Skeletal muscle satellite cell (primary cell): Measurements from ENCODE around the gene KRTAP23-1. TPM values are rescaled to one million over a fixed set of nuclear protein-coding genes. Genes with fewer than 3 reads are reported as not detected.

Experiments used
- H3K27me3 ChIP-seq: 2 replicates; pipeline ENCODE4 v1.7.0; 2013; ENCODE audit warnings: low read length; ENCODE audit not compliant: control insufficient read depth, insufficient read depth
- H3K36me3 ChIP-seq: 2 replicates; pipeline ENCODE4 v1.7.0; 2013; ENCODE audit warnings: mild to moderate bottlenecking, control low read depth, low read length; ENCODE audit not compliant: insufficient read depth
- H3K4me1 ChIP-seq: 2 replicates; pipeline ENCODE4 v1.7.0; 2013; ENCODE audit warnings: low read length; ENCODE audit not compliant: control insufficient read depth, insufficient read depth
- H3K4me2 ChIP-seq: 2 replicates; pipeline ENCODE4 v1.7.0; 2013; ENCODE audit warnings: mild to moderate bottlenecking, low read length
- H3K4me3 ChIP-seq: 2 replicates; pipeline ENCODE4 v1.7.0; 2013; ENCODE audit warnings: low read length
- H3K9ac ChIP-seq: 2 replicates; pipeline ENCODE4 v1.7.0; 2013; ENCODE audit warnings: mild to moderate bottlenecking, low read depth, low read length, moderate library complexity
- H3K9me3 ChIP-seq: replicated peaks from 2 replicates; pipeline ENCODE4 v1.7.0; 2013; ENCODE audit warnings: mild to moderate bottlenecking, control low read depth, low read length
- total RNA-seq: library from RNA; depleted of rRNA; stranded (reverse); fragments of >200 nt; gene quantifications from 2 replicates; pipeline ENCODE4 v1.2.3, GENCODE V29; 2012; rRNA removed

Gene KRTAP23-1
- total RNA-seq, result not detected in 2 replicates

GRCh38 chr21:30348506-30348905 is at the start of gene KRTAP23-1:
Gene KRTAP23-1 (minus strand): TSS chr21:30348606. CDS start chr21:30348606, 0 bp downstream.
- H3K9me3 ChIP-seq, result peaks cover 3% of the 10 kb centered on the region
- H3K9ac ChIP-seq, result no peak within 1 kb of the TSS
- no peaks in the 10 kb centered on the region for H3K4me1 ChIP-seq
- H3K4me2 ChIP-seq, result no peak within 1 kb of the TSS
- no peaks in the 10 kb centered on the region for H3K27me3 ChIP-seq
- H3K36me3 ChIP-seq, result no peaks in the 10 kb centered on the region
- no peak within 1 kb of the TSS for H3K4me3 ChIP-seq

- H3K4me2 ChIP-seq, result no peak within 1 kb of the TSS
- H3K4me1 ChIP-seq, result no peaks in the 10 kb centered on the region
- no peaks in the 10 kb centered on the region for H3K27me3 ChIP-seq
- H3K4me3 ChIP-seq, result no peak within 1 kb of the TSS
- H3K9ac ChIP-seq, result no peak within 1 kb of the TSS
- H3K36me3 ChIP-seq, result no peaks in the 10 kb centered on the region
- peaks cover 13% of the 10 kb centered on the region for H3K9me3 ChIP-seq
Observed at GRCh38 chr21:30395731-30396130, 47.3 kb upstream of the KRTAP23-1 start, which contains the start of gene KRTAP13-1. Gene KRTAP13-1 (plus strand): TSS chr21:30396031. CDS start chr21:30396087, 56 bp downstream.

GRCh38 chr21:30391492-30392025 is 43.2 kb upstream of the KRTAP23-1 start:
- no peaks in the 10 kb centered on the region for H3K4me1 ChIP-seq
- H3K9ac ChIP-seq, result no peak overlapping the region
- no peaks in the 10 kb centered on the region for H3K27me3 ChIP-seq
- H3K4me2 ChIP-seq, result no peak overlapping the region
- no peaks in the 10 kb centered on the region for H3K36me3 ChIP-seq
- H3K4me3 ChIP-seq, result no peak overlapping the region
- H3K9me3 ChIP-seq, result peaks cover 9% of the 10 kb centered on the region

GRCh38 chr21:30382201-30382600 is 33.8 kb upstream of the KRTAP23-1 start:
- Histone ChIP-seq H3K4me2 (no peak overlapping the region), H3K27me3 (no peaks in the 10 kb centered on the region), H3K4me1 (no peaks in the 10 kb centered on the region), H3K4me3 (no peak overlapping the region), H3K36me3 (no peaks in the 10 kb centered on the region), H3K9me3 (peaks cover 4% of the 10 kb centered on the region), H3K9ac (no peak overlapping the region)

GRCh38 chr21:30372139-30372770 is 23.8 kb upstream of the KRTAP23-1 start, which contains the start of gene KRTAP13-2:
Gene KRTAP13-2 (minus strand): TSS chr21:30372271. CDS start chr21:30372213, 58 bp downstream.
- Histone ChIP-seq H3K36me3 (no peaks in the 10 kb centered on the region), H3K4me2 (no peak within 1 kb of the TSS), H3K27me3 (no peaks in the 10 kb centered on the region), H3K4me3 (no peak within 1 kb of the TSS), H3K9me3 (no peaks in the 10 kb centered on the region), H3K9ac (no peak within 1 kb of the TSS), H3K4me1 (no peaks in the 10 kb centered on the region)

GRCh38 chr21:30355906-30356305 is 7.5 kb upstream of the KRTAP23-1 start:
- H3K4me1 ChIP-seq, result no peaks in the 10 kb centered on the region
- H3K27me3 ChIP-seq, result no peaks in the 10 kb centered on the region
- peaks cover 4% of the 10 kb centered on the region for H3K9me3 ChIP-seq
- no peak overlapping the region for H3K4me2 ChIP-seq
- H3K4me3 ChIP-seq, result no peak overlapping the region
- H3K36me3 ChIP-seq, result no peaks in the 10 kb centered on the region
- H3K9ac ChIP-seq, result no peak overlapping the region

GRCh38 chr21:30354308-30355005 is 6.1 kb upstream of the KRTAP23-1 start:
- no peaks in the 10 kb centered on the region for H3K4me1 ChIP-seq
- no peak overlapping the region for H3K9ac ChIP-seq
- no peaks in the 10 kb centered on the region for H3K36me3 ChIP-seq
- H3K9me3 ChIP-seq, result peaks cover 4% of the 10 kb centered on the region
- H3K4me3 ChIP-seq, result no peak overlapping the region
- no peak overlapping the region for H3K4me2 ChIP-seq
- no peaks in the 10 kb centered on the region for H3K27me3 ChIP-seq

- no peak overlapping the region for H3K9ac ChIP-seq
- H3K4me1 ChIP-seq, result no peaks in the 10 kb centered on the region
- no peak overlapping the region for H3K4me3 ChIP-seq
- peaks cover 3% of the 10 kb centered on the region for H3K9me3 ChIP-seq
- no peak overlapping the region for H3K4me2 ChIP-seq
- no peaks in the 10 kb centered on the region for H3K36me3 ChIP-seq
- no peaks in the 10 kb centered on the region for H3K27me3 ChIP-seq
Observed at GRCh38 chr21:30351534-30351933, 3.1 kb upstream of the KRTAP23-1 start.

GRCh38 chr21:30349572-30349971 is 1.2 kb upstream of the KRTAP23-1 start:
- Histone ChIP-seq H3K4me1 (no peaks in the 10 kb centered on the region), H3K9ac (no peak overlapping the region), H3K9me3 (peaks cover 3% of the 10 kb centered on the region), H3K4me2 (no peak overlapping the region), H3K27me3 (no peaks in the 10 kb centered on the region), H3K36me3 (no peaks in the 10 kb centered on the region), H3K4me3 (no peak overlapping the region)

GRCh38 chr21:30345014-30345413 is 3.4 kb downstream of the KRTAP23-1 start:
- Histone ChIP-seq H3K9me3 (peaks cover 3% of the 10 kb centered on the region), H3K9ac (no peak overlapping the region), H3K4me2 (no peak overlapping the region), H3K36me3 (no peaks in the 10 kb centered on the region), H3K4me3 (no peak overlapping the region), H3K27me3 (no peaks in the 10 kb centered on the region), H3K4me1 (no peaks in the 10 kb centered on the region)

- no peak overlapping the region for H3K9ac ChIP-seq
- no peaks in the 10 kb centered on the region for H3K36me3 ChIP-seq
- no peak overlapping the region for H3K4me3 ChIP-seq
- H3K27me3 ChIP-seq, result no peaks in the 10 kb centered on the region
- no peak overlapping the region for H3K4me2 ChIP-seq
- H3K4me1 ChIP-seq, result no peaks in the 10 kb centered on the region
- no peaks in the 10 kb centered on the region for H3K9me3 ChIP-seq
Observed at GRCh38 chr21:30340714-30341573, 7.5 kb downstream of the KRTAP23-1 start.
